IMR-90 (cell line): ENCODE data around the gene FTO. TPM values are rescaled to one million over a fixed set of nuclear protein-coding genes. Genes with fewer than 3 reads are reported as not detected.

Source experiments
- ATAC-seq: fragments of 200-7000 bp; cut with Tn5 transposase; 2 replicates; pipeline ENCODE4 v1.9.1; 2020; ENCODE audit warnings: low read depth, mild to moderate bottlenecking, moderate library complexity
- BruUV-seq: library from RNA; stranded (reverse); fragments of 400-500 nt; replicated peaks from 2 replicates; lab custom pipeline; 2021; lab: Mats Ljungman, UMichigan
- CTCF ChIA-PET: fragments of 300-600 bp; formaldehyde crosslinking; extraction: SDS; loops from one replicate; lab custom pipeline; 2021; ENCODE audit warnings: antibody characterized with exemption; lab: Yijun Ruan, JAX
- POLR2A ChIA-PET: fragments of 300-600 bp; sonication (Branson Sonifier 250); formaldehyde crosslinking; loops from one replicate; lab custom pipeline; 2022; ENCODE audit warnings: antibody characterized with exemption; ENCODE audit not compliant: unreplicated experiment; lab: Charles Lee
- DNase-seq: peaks from one replicate; pipeline ENCODE4 v3.0.0; 2013
- H2AFZ ChIP-seq: replicated peaks from 2 replicates; pipeline ENCODE3; 2013; ENCODE audit warnings: low read length, mild to moderate bottlenecking; ENCODE audit not compliant: poor library complexity
- H2AK5ac ChIP-seq: 2 replicates; pipeline ENCODE4 v1.6.1; 2013; ENCODE audit warnings: low read depth, low read length, inconsistent platforms
- H2AK9ac ChIP-seq: replicated peaks from 2 replicates; pipeline ENCODE3; 2013; ENCODE audit warnings: mild to moderate bottlenecking, low read depth, low read length, moderate library complexity; ENCODE audit not compliant: poor library complexity
- H2BK120ac ChIP-seq: 2 replicates; pipeline ENCODE4 v1.6.1; 2013; ENCODE audit warnings: low read depth, low read length, inconsistent platforms
- H2BK15ac ChIP-seq: 3 replicates; pipeline ENCODE4 v1.6.1; 2013; ENCODE audit warnings: low read depth, low read length, inconsistent platforms
- H2BK20ac ChIP-seq: 2 replicates; pipeline ENCODE4 v1.6.1; 2013; ENCODE audit warnings: low read depth, mild to moderate bottlenecking, inconsistent platforms, low read length, moderate library complexity
- H2BK5ac ChIP-seq: 2 replicates; pipeline ENCODE4 v1.6.1; 2013; ENCODE audit warnings: mild to moderate bottlenecking, low read depth, low read length, inconsistent platforms; ENCODE audit not compliant: poor library complexity, severe bottlenecking
- H3K14ac ChIP-seq: replicated peaks from 2 replicates; pipeline ENCODE4 v1.6.1; 2013; ENCODE audit warnings: low read depth, low read length, inconsistent platforms
- H3K18ac ChIP-seq: 2 replicates; pipeline ENCODE4 v1.6.1; 2013; ENCODE audit warnings: low read depth, low read length, control low read depth
- H3K23ac ChIP-seq: 2 replicates; pipeline ENCODE4 v1.6.1; 2013; ENCODE audit warnings: low read depth, low read length, inconsistent platforms
- H3K27ac ChIP-seq: 2 replicates; pipeline ENCODE4 v1.5.1; 2013; ENCODE audit warnings: mild to moderate bottlenecking, control low read depth, low read length; ENCODE audit not compliant: insufficient read depth
- H3K27me3 ChIP-seq: 2 replicates; pipeline ENCODE4 v1.6.1; 2013; ENCODE audit warnings: low read length; ENCODE audit not compliant: control insufficient read depth, insufficient read depth
- H3K36me3 ChIP-seq: 2 replicates; pipeline ENCODE4 v1.6.1; 2013; ENCODE audit warnings: low read length, mixed read lengths; ENCODE audit not compliant: control insufficient read depth, insufficient read depth
- H3K4ac ChIP-seq: 2 replicates; pipeline ENCODE4 v1.6.1; 2013; ENCODE audit warnings: low read depth, low read length, inconsistent platforms
- H3K4me1 ChIP-seq: 2 replicates; pipeline ENCODE4 v1.6.1; 2013; ENCODE audit warnings: low read length, mixed read lengths; ENCODE audit not compliant: control insufficient read depth, insufficient read depth
- H3K4me2 ChIP-seq: 2 replicates; pipeline ENCODE4 v1.6.1; 2013; ENCODE audit warnings: low read depth, mild to moderate bottlenecking, control low read depth, low read length, moderate library complexity
- H3K4me3 ChIP-seq: 2 replicates; pipeline ENCODE4 v1.5.1; 2013; ENCODE audit warnings: low read depth, mild to moderate bottlenecking, control low read depth, low read length, moderate library complexity; ENCODE audit not compliant: insufficient read depth
- H3K56ac ChIP-seq: 2 replicates; pipeline ENCODE4 v1.6.1; 2013; ENCODE audit warnings: low read length, inconsistent platforms; ENCODE audit not compliant: insufficient read depth; ENCODE audit errors: extremely low read depth
- H3K79me1 ChIP-seq, 2 experiments: 2 replicates each; pipeline ENCODE4 v1.6.1; 2013; ENCODE audit warnings: low read length in 2 of 2, inconsistent platforms in 1 of 2, low read depth in 1 of 2
- H3K9ac ChIP-seq: 2 replicates; pipeline ENCODE4 v1.6.1; 2013; ENCODE audit warnings: low read depth, low read length, control low read depth
- H3K9me1 ChIP-seq: 2 replicates; pipeline ENCODE4 v1.6.1; 2013; ENCODE audit warnings: low read length, inconsistent platforms; ENCODE audit not compliant: insufficient read depth
- H3K9me3 ChIP-seq: 2 replicates; pipeline ENCODE4 v1.6.1; 2013; ENCODE audit warnings: low read length; ENCODE audit not compliant: control insufficient read depth, insufficient read depth
- H4K20me1 ChIP-seq: 2 replicates; pipeline ENCODE4 v1.6.1; 2013; ENCODE audit warnings: low read length, inconsistent platforms; ENCODE audit not compliant: insufficient read depth
- H4K5ac ChIP-seq: 2 replicates; pipeline ENCODE4 v1.6.1; 2013; ENCODE audit warnings: mild to moderate bottlenecking, low read depth, low read length, control low read depth
- H4K8ac ChIP-seq, 2 experiments: 2 replicates each; pipeline ENCODE4 v1.6.1; 2013; ENCODE audit warnings: low read depth in 2 of 2, low read length in 2 of 2, control low read depth in 1 of 2, inconsistent platforms in 1 of 2
- H4K91ac ChIP-seq: 2 replicates; pipeline ENCODE4 v1.6.1; 2013; ENCODE audit warnings: low read depth, low read length, inconsistent platforms; ENCODE audit not compliant: insufficient read depth
- ELK1 ChIP-seq: fragments of 150-350 bp; IDR thresholded peaks from 2 replicates; pipeline ENCODE4 v1.6.1; 2016; ENCODE audit warnings: low read depth, mild to moderate bottlenecking, low read length, moderate library complexity, borderline replicate concordance
- USF2 ChIP-seq: fragments of 150-350 bp; IDR thresholded peaks from 2 replicates; pipeline ENCODE4 v1.6.1; 2017; ENCODE audit warnings: mild to moderate bottlenecking, antibody characterized with exemption, low read length, low read depth
- WGBS, 2 experiments: methylation state at CpG; one replicate each; pipeline versions ENCODE4 v1.1.5 to v1.1.7; 2013; ENCODE audit warnings: missing lambda C conversion rate in 2 of 2; ENCODE audit not compliant: insufficient read length in 1 of 2; ENCODE audit errors: extremely low coverage in 2 of 2; 5-methylcytosine and 5-hydroxymethylcytosine counted together
- dilution Hi-C: fragments of 300-500 bp; cut with HindIII; formaldehyde crosslinking; loops from one replicate; pipeline ENCODE4 v1.14.3; 2018; ENCODE audit warnings: low sequenced_read_pairs; ENCODE audit not compliant: unreplicated experiment
- in situ Hi-C: fragments of 300-500 bp; cut with MboI; formaldehyde crosslinking; loops from 3 replicates; pipeline ENCODE4 v1.14.3; 2019; ENCODE audit warnings: low sequenced_read_pairs, inconsistent platforms, mixed read lengths
- intact Hi-C: fragments of 100-400 bp; cut with micrococcal nuclease; formaldehyde crosslinking; loops from 2 replicates; pipeline ENCODE4 v1.10.0; 2022
- polyA plus RNA-seq, 3 experiments: library from polyadenylated mRNA; depleted of rRNA; stranded (reverse); fragments of >200 nt; gene quantifications; 2 replicates each; pipeline ENCODE4 v1.2.3, GENCODE V29; 2012; ENCODE audit warnings: low replicate concordance in 1 of 3
- total RNA-seq: library from RNA; depleted of rRNA; stranded (reverse); fragments of >200 nt; gene quantifications from 2 replicates; pipeline ENCODE4 v1.2.3, GENCODE V29; 2012

Gene FTO
- total and polyA plus RNA-seq, 2 of the 4 experiments (the other 2 are of a cell fraction) = 70.3 to 132 TPM

- H3K4me2 ChIP-seq = no peak overlapping the region
- no peak overlapping the region for H4K91ac ChIP-seq
- no peak overlapping the region for H3K4ac ChIP-seq
- H3K27me3 ChIP-seq = no peaks in the 10 kb centered on the region
- intact Hi-C loops (no loop called here), dilution Hi-C loops (no loop called here), in situ Hi-C loops (loop anchor here (25.0 kb wide), 2 partner anchors 532 to 1182 kb away; partner anchors contain the start of genes IRX3 and IRX5)
- no peak overlapping the region for H3K14ac ChIP-seq
- no peaks in the 10 kb centered on the region for H3K36me3 ChIP-seq
- H3K4me1 ChIP-seq = peaks cover 14% of the 10 kb centered on the region
- no peaks in the 10 kb centered on the region for H3K9me3 ChIP-seq
- peaks cover 12% of the 10 kb centered on the region for H4K20me1 ChIP-seq
- H4K5ac ChIP-seq = no peak overlapping the region
- peaks cover 4% of the 10 kb centered on the region; the same call in 1 of the 2 replicates for H3K9me1 ChIP-seq
- peaks cover 33 to 43% of the 10 kb centered on the region in 2 experiments for H3K79me1 ChIP-seq
- H3K9ac ChIP-seq = no peak overlapping the region
- H3K23ac ChIP-seq = peak overlapping the region; percentile 44; the same call in 1 of the 2 replicates
- H3K27ac ChIP-seq = no peak overlapping the region
- H3K56ac ChIP-seq = no peak overlapping the region
- H2BK120ac ChIP-seq = no peak overlapping the region
- CTCF ChIA-PET = interaction anchor here (0.6 to 1.6 kb wide), 2 partner anchors 12 to 17 kb away, joined by 5 to 6 read pairs; no protein-coding TSS in a partner anchor
- H2AK9ac ChIP-seq = no peak overlapping the region
- H2AK5ac ChIP-seq = no peak overlapping the region
- no peak overlapping the region for H2BK5ac ChIP-seq
- ATAC-seq (0 out of 2 replicates have a peak, but pooled peaks have one; percentile 37), DNase-seq (peak; percentile 60)
- POLR2A ChIA-PET = no interaction called here
- no peak overlapping the region for H3K4me3 ChIP-seq
- H2AFZ ChIP-seq = no peak overlapping the region
- TF ChIP-seq USF2 (no peak), ELK1 (no peak)
- no peak overlapping the region; the same call in 1 of the 2 replicates for H2BK20ac ChIP-seq
- no peak overlapping the region for H3K18ac ChIP-seq
- no peak overlapping the region for H4K8ac ChIP-seq
- BruUV-seq = no TSS peak
- no CpG with 5 or more reads among the region's 9 CpGs for WGBS, 2 experiments
- no peak overlapping the region for H2BK15ac ChIP-seq
Observed at GRCh38 chr16:53755026-53755910, 51.3 kb downstream of the FTO start.
